HAP-1 (cell line): ENCODE measurements around the gene PARP12.

ENCODE experiments used
- DNase-seq, 2 experiments: peaks; one replicate each; pipeline ENCODE4 v3.0.0-alpha.2; 2016 to 2020; ENCODE audit warnings: low spot score in 2 of 2
- H3K27me3 ChIP-seq: fragments of 250-450 bp; sonication (Bioruptor Pico); 2 replicates; pipeline ENCODE4 v1.5.1; 2020; ENCODE audit warnings: low read depth, mild to moderate bottlenecking, moderate library complexity
- H3K36me3 ChIP-seq: fragments of 250-450 bp; sonication (Bioruptor Pico); replicated peaks from 2 replicates; pipeline ENCODE4 v1.5.1; 2020; ENCODE audit warnings: mild to moderate bottlenecking
- H3K4me1 ChIP-seq: fragments of 250-450 bp; sonication (Bioruptor Pico); 2 replicates; pipeline ENCODE4 v1.5.1; 2020; ENCODE audit warnings: mild to moderate bottlenecking
- H3K4me3 ChIP-seq: fragments of 250-450 bp; sonication (Bioruptor Pico); 2 replicates; pipeline ENCODE4 v1.5.1; 2020; ENCODE audit warnings: mild to moderate bottlenecking, moderate library complexity
- H3K9me3 ChIP-seq: fragments of 250-450 bp; sonication (Bioruptor Pico); 2 replicates; pipeline ENCODE4 v1.5.1; 2020; ENCODE audit warnings: mild to moderate bottlenecking, moderate library complexity
- in situ Hi-C: fragments of 300-500 bp; cut with MboI; formaldehyde crosslinking; loops from 3 replicates; pipeline ENCODE4 v1.14.3; 2020; ENCODE audit warnings: low sequenced_read_pairs, inconsistent platforms, mixed read lengths

The PARP12 gene

DNA sequence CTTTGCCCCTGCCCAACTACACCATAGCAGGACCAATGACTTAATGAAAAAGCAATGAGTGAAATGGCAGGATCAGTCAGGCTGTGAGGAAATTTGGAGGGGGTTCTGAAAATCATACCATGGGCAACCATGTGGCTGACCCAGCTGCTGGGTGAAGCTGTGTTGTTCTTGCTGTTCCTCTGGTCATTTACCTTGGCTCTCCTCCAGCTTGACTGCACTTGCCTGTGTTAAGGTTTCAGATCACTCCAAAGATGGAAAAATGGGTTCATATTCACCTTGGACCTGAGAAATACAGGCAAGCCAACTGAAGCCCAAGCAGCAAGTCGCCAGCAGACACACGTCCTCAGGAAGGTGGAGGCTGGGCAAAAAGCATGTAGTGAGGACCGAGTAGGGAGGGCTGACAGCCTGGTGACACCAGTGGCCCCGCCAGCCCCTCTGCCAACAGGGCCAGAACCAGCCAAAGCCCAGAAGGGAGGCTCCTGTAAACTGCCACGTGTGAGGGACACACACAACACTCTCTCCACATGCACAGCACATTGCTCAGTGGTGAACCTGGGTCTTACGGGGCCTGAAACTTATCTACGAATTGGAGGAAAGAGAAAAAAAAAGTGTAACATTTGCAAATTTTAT lies 40.1 kb downstream of the PARP12 start:
- no peaks in the 10 kb centered on the region for H3K36me3 ChIP-seq
- no peaks in the 10 kb centered on the region for H3K27me3 ChIP-seq
- no peaks in the 10 kb centered on the region for H3K9me3 ChIP-seq
- H3K4me1 ChIP-seq = no peaks in the 10 kb centered on the region
- DNase-seq = no peak
- no peak overlapping the region for H3K4me3 ChIP-seq
- in situ Hi-C loops = no loop called here

DNA sequence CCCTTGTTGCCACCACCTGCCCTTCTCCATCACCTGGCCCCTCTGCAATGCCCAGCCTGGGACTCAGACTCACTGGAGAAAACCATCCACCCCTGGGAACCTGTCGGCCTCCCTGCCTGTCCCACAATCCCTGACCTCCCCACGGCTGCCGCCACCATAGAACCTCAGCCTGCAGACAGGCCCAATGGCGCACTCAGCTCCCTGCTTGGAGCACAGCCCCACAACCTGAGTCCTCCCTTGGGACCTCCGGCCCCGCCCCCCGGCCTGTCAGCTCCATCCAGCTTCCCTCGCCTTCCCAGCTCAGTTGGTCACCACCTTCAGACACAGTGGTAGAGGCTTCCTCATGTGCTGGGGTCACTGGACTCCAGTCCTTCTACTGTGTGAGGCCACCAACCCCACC lies 41.1 kb downstream of the PARP12 start:
- no peak for DNase-seq
- Histone ChIP-seq H3K9me3 (no peaks in the 10 kb centered on the region), H3K4me1 (no peaks in the 10 kb centered on the region), H3K36me3 (no peaks in the 10 kb centered on the region), H3K4me3 (no peak overlapping the region), H3K27me3 (no peaks in the 10 kb centered on the region)
- in situ Hi-C loops = no loop called here

DNA sequence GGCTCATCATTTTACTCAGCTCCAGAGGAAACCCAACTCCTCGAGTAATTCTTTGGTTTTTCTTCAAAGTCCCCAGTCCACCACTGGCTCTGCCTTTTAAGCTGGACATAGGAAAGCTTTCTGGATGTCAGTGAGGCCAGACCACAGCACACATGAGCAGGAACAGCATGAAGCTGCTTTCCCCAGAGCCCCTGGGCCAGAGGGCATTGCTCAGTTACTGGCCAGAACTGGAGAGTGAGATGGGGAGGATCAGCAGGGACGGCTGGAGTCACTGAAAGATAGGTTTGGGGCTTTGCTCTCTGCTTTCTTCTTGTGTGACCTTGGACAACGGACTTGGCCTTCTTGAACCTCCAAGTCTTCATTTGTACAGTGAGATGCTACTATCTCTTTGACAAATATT lies 43.1 kb downstream of the PARP12 start:
- H3K36me3 ChIP-seq = no peaks in the 10 kb centered on the region
- no peak overlapping the region for H3K4me3 ChIP-seq
- no peaks in the 10 kb centered on the region for H3K27me3 ChIP-seq
- in situ Hi-C loops = no loop called here
- DNase-seq = no peak
- no peaks in the 10 kb centered on the region for H3K4me1 ChIP-seq
- H3K9me3 ChIP-seq = no peaks in the 10 kb centered on the region

DNA sequence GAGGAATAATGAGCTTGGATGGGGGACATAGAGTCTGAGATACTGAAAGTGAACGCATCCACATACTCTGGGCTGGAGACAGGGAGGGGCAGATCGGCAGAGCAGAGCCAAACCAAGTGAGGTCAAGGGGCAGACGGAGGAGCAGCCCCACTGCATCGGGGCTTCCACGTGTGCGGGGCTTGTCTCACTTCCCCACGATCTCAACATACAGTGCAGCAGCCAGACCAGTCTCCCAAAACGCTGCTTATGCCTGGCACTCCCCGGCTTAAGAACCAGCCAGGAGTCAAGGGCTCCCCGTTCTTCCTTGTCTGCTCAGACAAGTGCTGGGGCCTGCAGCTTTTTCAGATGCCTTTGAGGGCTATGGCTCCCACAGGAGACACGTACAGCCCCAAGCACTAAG lies 43.6 kb downstream of the PARP12 start:
- H3K36me3 ChIP-seq = no peaks in the 10 kb centered on the region
- H3K4me1 ChIP-seq = no peaks in the 10 kb centered on the region
- in situ Hi-C loops = no loop called here
- no peaks in the 10 kb centered on the region for H3K27me3 ChIP-seq
- H3K9me3 ChIP-seq = no peaks in the 10 kb centered on the region
- H3K4me3 ChIP-seq = no peak overlapping the region
- no peak for DNase-seq

DNA sequence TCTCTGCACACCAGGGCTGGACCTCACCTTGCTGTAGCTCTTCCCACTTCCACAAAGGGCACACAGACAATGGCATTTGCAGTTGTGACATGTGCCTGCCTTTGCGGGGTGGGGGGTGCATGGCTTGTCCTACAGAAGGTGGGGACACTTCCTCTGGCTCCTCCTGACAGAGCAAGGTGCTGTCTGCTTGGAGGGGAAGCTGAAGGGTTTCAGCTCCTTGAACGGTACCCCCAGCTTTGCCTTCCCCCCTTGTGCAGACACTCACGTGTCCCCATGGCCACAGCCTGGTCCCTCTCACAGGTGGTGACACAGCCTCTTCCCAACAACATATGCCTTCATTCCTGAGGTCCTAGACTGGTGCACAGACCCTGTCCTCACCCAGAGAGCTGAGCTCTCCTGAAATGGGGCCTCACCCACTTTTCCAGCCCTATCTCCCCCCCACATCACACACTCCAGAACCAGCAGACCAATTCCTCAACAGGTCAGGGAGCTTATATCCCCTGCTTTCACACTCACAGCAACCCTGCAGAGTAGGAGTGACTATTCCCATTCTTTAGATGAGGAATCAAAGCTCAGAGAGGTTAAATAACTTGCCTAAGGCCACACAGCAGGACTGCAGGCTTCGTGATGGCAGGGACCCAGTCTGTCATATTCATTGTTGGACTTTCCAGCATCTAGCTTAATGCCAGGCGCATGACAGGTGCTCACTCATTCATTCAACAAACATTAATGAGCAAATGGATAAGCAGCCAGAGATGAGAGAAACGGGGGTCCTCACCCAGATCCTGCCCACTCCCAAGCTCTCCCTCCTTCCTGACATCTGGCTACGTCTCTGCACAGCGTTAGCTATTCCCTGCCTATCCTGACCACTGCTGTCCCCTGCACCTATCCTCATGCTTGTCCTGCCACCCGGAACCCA lies 44.4 kb downstream of the PARP12 start:
- Histone ChIP-seq H3K36me3 (no peaks in the 10 kb centered on the region), H3K27me3 (no peaks in the 10 kb centered on the region), H3K4me3 (no peak overlapping the region), H3K4me1 (no peaks in the 10 kb centered on the region), H3K9me3 (no peaks in the 10 kb centered on the region)
- in situ Hi-C loops = no loop called here
- DNase-seq = no peak

DNA sequence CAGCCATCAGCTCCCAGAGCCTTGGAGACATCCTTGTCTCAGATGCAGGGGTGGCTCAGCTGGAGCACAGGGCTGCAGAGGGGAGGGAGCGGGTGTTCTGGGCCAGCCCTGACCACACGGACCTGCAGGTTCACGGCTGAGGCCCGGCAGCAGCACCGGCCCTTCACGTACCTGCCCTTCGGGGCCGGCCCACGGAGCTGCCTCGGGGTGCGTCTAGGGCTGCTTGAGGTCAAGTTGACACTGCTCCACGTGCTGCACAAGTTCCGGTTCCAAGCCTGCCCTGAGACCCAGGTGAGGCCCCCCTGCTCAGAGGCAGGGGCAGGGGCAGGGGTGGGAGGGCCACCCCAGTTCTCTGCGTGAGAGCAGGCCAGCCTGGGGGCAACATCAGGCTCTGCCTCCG lies 45.2 kb downstream of the PARP12 start:
- Histone ChIP-seq H3K36me3 (no peaks in the 10 kb centered on the region), H3K27me3 (no peaks in the 10 kb centered on the region), H3K4me1 (no peaks in the 10 kb centered on the region), H3K9me3 (no peaks in the 10 kb centered on the region), H3K4me3 (no peak overlapping the region)
- no peak for DNase-seq
- in situ Hi-C loops = no loop called here

DNA sequence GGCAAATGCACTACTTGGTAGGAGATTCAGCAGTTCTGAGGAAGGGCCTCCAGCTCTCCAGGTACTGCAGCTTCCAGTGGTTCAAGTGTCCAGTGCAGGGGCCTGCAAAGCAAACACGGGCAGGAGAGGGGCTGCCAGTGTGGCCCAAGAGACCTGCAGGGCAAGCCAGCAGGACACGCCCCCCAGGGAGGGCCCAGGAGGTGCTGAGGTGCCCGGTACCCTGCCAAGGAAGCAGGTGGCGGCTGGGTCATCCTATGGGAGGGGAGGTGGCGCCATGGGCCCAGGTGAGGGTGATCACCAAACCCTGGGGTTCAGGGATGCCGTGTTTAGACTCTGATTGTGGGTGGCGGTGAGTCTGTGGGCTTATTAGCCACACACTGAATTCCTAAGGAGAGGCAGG lies 45.7 kb downstream of the PARP12 start:
- DNase-seq = no peak
- Histone ChIP-seq H3K4me1 (no peaks in the 10 kb centered on the region), H3K27me3 (no peaks in the 10 kb centered on the region), H3K9me3 (no peaks in the 10 kb centered on the region), H3K4me3 (no peak overlapping the region), H3K36me3 (no peaks in the 10 kb centered on the region)
- in situ Hi-C loops = no loop called here

DNA sequence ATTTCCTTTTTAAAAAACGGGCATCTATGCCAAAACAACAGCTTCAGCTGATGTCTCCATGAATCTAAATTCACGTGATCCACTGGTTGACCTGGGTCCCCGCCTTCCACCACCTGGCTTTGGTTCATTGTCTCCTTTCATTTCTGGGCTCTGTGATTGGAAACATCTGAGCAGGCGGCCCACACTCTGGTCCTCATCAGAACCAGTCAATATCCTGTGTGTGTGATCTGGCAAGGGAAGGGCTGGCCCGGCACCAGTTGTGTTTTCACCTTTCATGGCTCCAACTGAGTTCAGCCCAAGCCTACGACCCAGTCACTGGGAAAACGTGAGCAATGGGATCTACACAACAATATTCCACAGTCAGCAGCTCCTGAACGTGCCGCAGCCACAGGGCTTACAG lies 46.2 kb downstream of the PARP12 start:
- no peak overlapping the region for H3K4me3 ChIP-seq
- H3K4me1 ChIP-seq = no peaks in the 10 kb centered on the region
- H3K36me3 ChIP-seq = no peaks in the 10 kb centered on the region
- no peak for DNase-seq
- in situ Hi-C loops = no loop called here
- H3K27me3 ChIP-seq = no peaks in the 10 kb centered on the region
- H3K9me3 ChIP-seq = no peaks in the 10 kb centered on the region

DNA sequence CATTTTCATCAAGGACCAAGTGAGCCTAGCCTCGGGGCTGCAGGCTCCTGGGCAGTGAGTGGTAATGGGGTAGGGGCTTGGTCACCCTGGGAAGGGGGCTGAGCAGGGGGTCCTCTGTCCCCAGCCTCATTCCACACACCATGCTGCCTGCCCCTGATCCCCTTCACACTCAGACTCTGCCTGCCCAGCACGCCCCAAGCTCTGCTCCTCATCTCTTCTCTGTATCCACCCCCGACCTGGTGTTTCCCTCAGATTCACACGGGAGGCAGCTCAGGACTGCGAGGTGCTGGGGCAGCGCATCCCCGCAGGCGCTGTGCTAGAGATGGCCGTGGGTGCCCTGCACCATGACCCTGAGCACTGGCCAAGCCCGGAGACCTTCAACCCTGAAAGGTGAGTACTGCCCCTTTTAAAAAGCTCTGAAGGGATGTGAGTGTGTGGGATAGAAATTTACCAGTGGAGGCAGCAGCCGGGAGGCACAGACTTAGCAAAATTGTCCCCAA lies 47.2 kb downstream of the PARP12 start:
- no peaks in the 10 kb centered on the region for H3K36me3 ChIP-seq
- no peaks in the 10 kb centered on the region for H3K27me3 ChIP-seq
- H3K9me3 ChIP-seq = no peaks in the 10 kb centered on the region
- no peak overlapping the region for H3K4me3 ChIP-seq
- in situ Hi-C loops = no loop called here
- no peaks in the 10 kb centered on the region for H3K4me1 ChIP-seq
- DNase-seq = no peak

DNA sequence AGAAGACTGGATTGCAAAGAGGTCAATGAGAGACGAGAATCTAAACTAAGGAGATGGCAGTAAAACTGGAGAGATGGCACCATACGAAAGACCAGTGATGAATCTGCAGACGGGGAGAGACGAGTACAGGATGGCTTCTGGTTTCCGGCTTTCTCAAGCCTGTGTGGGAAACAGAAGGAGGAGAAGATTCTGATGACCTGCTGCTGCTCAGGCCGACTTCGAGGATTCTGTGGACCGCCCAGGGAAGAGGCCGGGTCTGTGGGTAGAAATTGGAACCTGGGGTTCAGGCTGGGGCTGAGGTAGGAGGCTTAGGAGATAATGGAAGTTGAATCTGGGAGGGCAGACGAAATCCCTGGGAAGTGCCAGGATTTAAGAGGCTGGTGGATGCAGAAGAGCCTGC lies 48.6 kb downstream of the PARP12 start:
- no peaks in the 10 kb centered on the region for H3K9me3 ChIP-seq
- H3K27me3 ChIP-seq = no peaks in the 10 kb centered on the region
- H3K36me3 ChIP-seq = no peaks in the 10 kb centered on the region
- in situ Hi-C loops = no loop called here
- H3K4me1 ChIP-seq = no peaks in the 10 kb centered on the region
- H3K4me3 ChIP-seq = no peak overlapping the region
- no peak for DNase-seq

DNA sequence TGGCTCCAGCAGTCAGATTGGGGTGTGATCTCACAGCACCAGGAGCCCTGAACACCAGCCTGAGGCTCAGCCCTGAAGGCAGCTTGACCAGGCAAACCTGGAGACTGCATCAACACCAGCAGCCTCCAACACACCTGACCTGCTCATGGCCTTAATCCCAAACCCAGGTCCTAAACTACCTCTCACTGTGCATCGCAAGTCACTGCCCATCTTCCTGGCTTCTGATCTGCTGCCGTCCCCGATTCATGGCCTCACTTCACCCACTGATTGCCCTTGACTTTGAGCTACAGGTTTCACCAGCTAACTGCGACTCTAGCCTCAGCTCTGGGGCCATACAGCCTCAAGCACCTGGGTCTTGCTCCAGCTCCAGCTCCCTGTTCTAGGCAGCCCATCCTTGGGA lies 49.1 kb downstream of the PARP12 start:
- Histone ChIP-seq H3K27me3 (no peaks in the 10 kb centered on the region), H3K4me3 (no peak overlapping the region), H3K4me1 (no peaks in the 10 kb centered on the region), H3K36me3 (no peaks in the 10 kb centered on the region), H3K9me3 (no peaks in the 10 kb centered on the region)
- DNase-seq = no peak
- in situ Hi-C loops = no loop called here

DNA sequence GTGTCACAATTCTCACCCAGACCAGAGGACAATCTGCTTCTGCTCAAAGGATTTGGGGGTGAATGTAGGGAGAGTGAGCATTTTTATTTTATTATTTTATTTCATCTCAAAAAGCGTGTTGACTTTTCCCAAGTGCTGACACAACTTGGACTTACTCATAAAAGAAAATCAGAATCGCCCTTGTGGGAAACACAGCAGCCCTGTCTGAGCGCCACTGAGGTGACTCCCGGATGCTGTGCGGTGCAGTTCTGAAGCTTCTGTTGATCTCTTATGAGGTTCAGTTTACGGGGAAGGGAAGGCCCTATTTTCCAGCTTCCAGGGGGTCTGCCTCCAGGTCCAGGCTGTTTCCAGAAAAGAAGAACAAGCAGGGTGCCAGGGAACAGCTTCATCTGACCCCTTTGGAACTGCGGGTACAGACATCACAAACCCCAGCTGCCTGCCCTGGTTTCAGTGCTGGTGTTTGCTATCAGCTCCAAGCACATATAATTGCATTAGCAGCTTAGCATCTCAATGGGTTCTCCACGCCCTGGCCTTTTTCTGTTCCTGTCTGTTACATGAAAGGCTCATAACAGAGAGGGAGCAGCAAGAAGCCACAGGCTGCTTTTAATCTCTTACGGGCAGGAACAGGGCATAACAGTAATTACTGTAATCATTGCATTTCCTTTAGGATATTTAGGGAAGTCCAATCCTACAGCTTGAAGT lies 52.4 kb downstream of the PARP12 start:
- H3K9me3 ChIP-seq = no peaks in the 10 kb centered on the region
- no peak overlapping the region for H3K4me3 ChIP-seq
- H3K4me1 ChIP-seq = no peaks in the 10 kb centered on the region
- peak; percentile 70 to 77 for DNase-seq
- no peaks in the 10 kb centered on the region for H3K36me3 ChIP-seq
- no peaks in the 10 kb centered on the region for H3K27me3 ChIP-seq
- in situ Hi-C loops = no loop called here

DNA sequence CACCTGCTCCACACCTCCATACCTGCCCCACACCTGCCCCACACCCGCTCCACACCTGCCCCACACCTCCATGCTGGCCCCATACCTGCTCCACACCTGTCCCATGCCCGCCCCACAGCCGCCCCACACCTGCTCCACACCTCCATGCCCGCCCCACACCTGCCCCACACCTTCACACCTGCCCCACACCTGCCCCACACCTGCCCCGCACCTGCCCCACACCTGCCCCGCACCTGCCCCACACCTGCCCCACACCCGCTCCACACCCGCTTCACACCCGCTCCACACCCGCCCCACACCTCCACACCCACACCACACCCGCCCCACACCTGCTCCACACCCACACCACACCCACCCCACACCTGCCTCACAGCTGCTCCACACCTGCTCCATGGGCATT lies 53.0 kb downstream of the PARP12 start:
- no peak for DNase-seq
- H3K4me3 ChIP-seq = no peak overlapping the region
- no peaks in the 10 kb centered on the region for H3K4me1 ChIP-seq
- in situ Hi-C loops = loop anchor here (10.0 kb wide), 1 partner anchor 575 kb away; no protein-coding TSS in a partner anchor
- H3K27me3 ChIP-seq = no peaks in the 10 kb centered on the region
- H3K9me3 ChIP-seq = no peaks in the 10 kb centered on the region
- no peaks in the 10 kb centered on the region for H3K36me3 ChIP-seq
